NOMO-1 treated with dmso at 0.1 percent for 144 hours (cell line): ENCODE data around the gene DLG3.
A peak's percentile ranks its signal among the peaks of the same experiment; 100 is the strongest.
"Not testable (repeated sequence)": the region's sequence is repeated elsewhere in the genome, so short reads cannot be mapped to it uniquely, and the experiment has no call there.

Source experiments
- DNase-seq: peaks from one replicate; lab custom pipeline; 2025; ENCODE audit not compliant: unreplicated experiment; lab: John Stamatoyannopoulos, UW

The DLG3 gene

GRCh38 chrX:70444326-70444945 is at the start of gene DLG3:
Gene DLG3 (plus strand): TSS chrX:70444835. CDS start chrX:70445202, 367 bp downstream.
- no peak for DNase-seq

GRCh38 chrX:70398899-70399298 is 45.7 kb upstream of the DLG3 start:
- peak; percentile 30 for DNase-seq

- DNase-seq = not testable (repeated sequence)
Observed at GRCh38 chrX:70400181-70400580, 44.5 kb upstream of the DLG3 start.

- DNase-seq = no peak
Observed at GRCh38 chrX:70402721-70403120, 41.9 kb upstream of the DLG3 start.

- no peak for DNase-seq
Observed at GRCh38 chrX:70405003-70405402, 39.6 kb upstream of the DLG3 start.

GRCh38 chrX:70410921-70411320 is 33.7 kb upstream of the DLG3 start:
- no peak for DNase-seq

- DNase-seq = no peak
Observed at GRCh38 chrX:70411475-70411874, 33.2 kb upstream of the DLG3 start.

- DNase-seq = no peak
Observed at GRCh38 chrX:70421618-70422017, 23.0 kb upstream of the DLG3 start.

- DNase-seq = no peak
Observed at GRCh38 chrX:70422851-70423341, 21.7 kb upstream of the DLG3 start, which contains the start of gene GDPD2. Gene GDPD2 (plus strand): TSS chrX:70423314. CDS start chrX:70424985, 1,671 bp downstream.

- DNase-seq = no peak
Observed at GRCh38 chrX:70423936-70424675, 20.5 kb upstream of the DLG3 start.

- no peak for DNase-seq
Observed at GRCh38 chrX:70424801-70425200, 19.8 kb upstream of the DLG3 start.

- no peak for DNase-seq
Observed at GRCh38 chrX:70426286-70427278, 18.1 kb upstream of the DLG3 start.

- no peak for DNase-seq
Observed at GRCh38 chrX:70427365-70427764, 17.3 kb upstream of the DLG3 start.

- DNase-seq = no peak
Observed at GRCh38 chrX:70429759-70430158, 14.9 kb upstream of the DLG3 start.

- no peak for DNase-seq
Observed at GRCh38 chrX:70432936-70433847, 11.4 kb upstream of the DLG3 start.

GRCh38 chrX:70433848-70434351 is 10.7 kb upstream of the DLG3 start:
- DNase-seq = peak; percentile 26

- peak; percentile 52 for DNase-seq
Observed at GRCh38 chrX:70434352-70434866, 10.2 kb upstream of the DLG3 start.

GRCh38 chrX:70434914-70435586 is 9.6 kb upstream of the DLG3 start:
- DNase-seq = no peak

GRCh38 chrX:70436343-70436742 is 8.3 kb upstream of the DLG3 start:
- DNase-seq = no peak
